Activated naive CD4-positive, alpha-beta T cell treated with anti-CD3 and anti-CD28 coated beads, Interleukin-2, amount 10 ng/mL, durations not matched to agents 7 days and 5 days (primary cell): ENCODE measurements around the gene SIK2.

Source experiments
- CTCF ChIA-PET: fragments of 350-600 bp; sonication (Branson Sonifier 250); formaldehyde crosslinking; loops from one replicate; lab custom pipeline; 2021; ENCODE audit warnings: antibody characterized with exemption; lab: Charles Lee
- DNase-seq: peaks from one replicate; pipeline ENCODE4 v3.0.0-alpha.2; 2020
- H3K27ac Mint-ChIP-seq: one replicate; pipeline ENCODE4 v1.8.0; 2021; ENCODE audit warnings: mild to moderate bottlenecking, moderate library complexity, mixed read lengths
- H3K27me3 Mint-ChIP-seq: one replicate; pipeline ENCODE4 v1.8.0; 2021; ENCODE audit warnings: mild to moderate bottlenecking, mixed read lengths
- H3K36me3 Mint-ChIP-seq: one replicate; pipeline ENCODE4 v1.8.0; 2021; ENCODE audit warnings: mixed read lengths
- H3K4me1 Mint-ChIP-seq: one replicate; pipeline ENCODE4 v1.8.0; 2021; ENCODE audit warnings: mixed read lengths
- H3K4me3 Mint-ChIP-seq: one replicate; pipeline ENCODE4 v1.8.0; 2021; ENCODE audit warnings: mild to moderate bottlenecking, moderate library complexity, mixed read lengths
- H3K9me3 Mint-ChIP-seq: one replicate; pipeline ENCODE4 v1.8.0; 2021; ENCODE audit warnings: mixed read lengths

Gene SIK2

GRCh38 chr11:111733611-111734088 lies 131.4 kb downstream of the SIK2 start:
- no peak for DNase-seq
- Mint-ChIP-seq H3K9me3 (no peaks in the 10 kb centered on the region), H3K4me3 (no peak overlapping the region), H3K27me3 (no peaks in the 10 kb centered on the region), H3K4me1 (peaks cover 2% of the 10 kb centered on the region), H3K36me3 (peaks cover 7% of the 10 kb centered on the region), H3K27ac (no peak overlapping the region)
- CTCF ChIA-PET = no interaction called here

GRCh38 chr11:111734101-111734953 lies 132.1 kb downstream of the SIK2 start:
- DNase-seq = no peak
- Mint-ChIP-seq H3K9me3 (no peaks in the 10 kb centered on the region), H3K36me3 (peaks cover 12% of the 10 kb centered on the region), H3K27me3 (no peaks in the 10 kb centered on the region), H3K27ac (no peak overlapping the region), H3K4me1 (peaks cover 2% of the 10 kb centered on the region), H3K4me3 (no peak overlapping the region)
- CTCF ChIA-PET = no interaction called here

- peaks cover 12% of the 10 kb centered on the region for H3K36me3 Mint-ChIP-seq
- peaks cover 2% of the 10 kb centered on the region for H3K4me1 Mint-ChIP-seq
- H3K27ac Mint-ChIP-seq = no peak overlapping the region
- CTCF ChIA-PET = no interaction called here
- H3K27me3 Mint-ChIP-seq = no peaks in the 10 kb centered on the region
- no peak overlapping the region for H3K4me3 Mint-ChIP-seq
- DNase-seq = no peak
- no peaks in the 10 kb centered on the region for H3K9me3 Mint-ChIP-seq
These were observed 132.7 kb downstream of the SIK2 start for GRCh38 chr11:111734954-111735261.

GRCh38 chr11:111735262-111736116 lies 133.2 kb downstream of the SIK2 start:
- Mint-ChIP-seq H3K27ac (no peak overlapping the region), H3K9me3 (no peaks in the 10 kb centered on the region), H3K4me1 (peaks cover 2% of the 10 kb centered on the region), H3K4me3 (no peak overlapping the region), H3K36me3 (peaks cover 14% of the 10 kb centered on the region), H3K27me3 (no peaks in the 10 kb centered on the region)
- CTCF ChIA-PET = no interaction called here
- DNase-seq = no peak

GRCh38 chr11:111736181-111736590 lies 133.9 kb downstream of the SIK2 start:
- DNase-seq = no peak
- H3K27me3 Mint-ChIP-seq = no peaks in the 10 kb centered on the region
- no peaks in the 10 kb centered on the region for H3K9me3 Mint-ChIP-seq
- CTCF ChIA-PET = no interaction called here
- H3K27ac Mint-ChIP-seq = no peak overlapping the region
- no peak overlapping the region for H3K4me3 Mint-ChIP-seq
- peaks cover 2% of the 10 kb centered on the region for H3K4me1 Mint-ChIP-seq
- H3K36me3 Mint-ChIP-seq = peaks cover 20% of the 10 kb centered on the region

GRCh38 chr11:111736621-111737443 lies 134.6 kb downstream of the SIK2 start:
- DNase-seq = no peak
- Mint-ChIP-seq H3K27me3 (no peaks in the 10 kb centered on the region), H3K27ac (no peak overlapping the region), H3K36me3 (peaks cover 26% of the 10 kb centered on the region), H3K4me3 (no peak overlapping the region), H3K4me1 (peaks cover 2% of the 10 kb centered on the region), H3K9me3 (no peaks in the 10 kb centered on the region)
- CTCF ChIA-PET = no interaction called here

GRCh38 chr11:111737444-111738210 lies 135.4 kb downstream of the SIK2 start:
- no peaks in the 10 kb centered on the region for H3K9me3 Mint-ChIP-seq
- H3K27ac Mint-ChIP-seq = no peak overlapping the region
- H3K4me3 Mint-ChIP-seq = no peak overlapping the region
- H3K27me3 Mint-ChIP-seq = no peaks in the 10 kb centered on the region
- peaks cover 30% of the 10 kb centered on the region for H3K36me3 Mint-ChIP-seq
- peaks cover 2% of the 10 kb centered on the region for H3K4me1 Mint-ChIP-seq
- no peak for DNase-seq
- CTCF ChIA-PET = no interaction called here

- no peak for DNase-seq
- CTCF ChIA-PET = interaction anchor here (0.6 kb wide), 1 partner anchor 664 kb away, joined by 3 read pairs; no protein-coding TSS in a partner anchor
- no peak overlapping the region for H3K4me3 Mint-ChIP-seq
- H3K4me1 Mint-ChIP-seq = peaks cover 2% of the 10 kb centered on the region
- H3K27me3 Mint-ChIP-seq = no peaks in the 10 kb centered on the region
- no peaks in the 10 kb centered on the region for H3K9me3 Mint-ChIP-seq
- H3K36me3 Mint-ChIP-seq = peaks cover 42% of the 10 kb centered on the region
- no peak overlapping the region for H3K27ac Mint-ChIP-seq
These were observed 137.1 kb downstream of the SIK2 start for GRCh38 chr11:111739299-111739698.

GRCh38 chr11:111741751-111742150 lies 139.5 kb downstream of the SIK2 start:
- Mint-ChIP-seq H3K27me3 (no peaks in the 10 kb centered on the region), H3K4me1 (peaks cover 1% of the 10 kb centered on the region), H3K9me3 (no peaks in the 10 kb centered on the region), H3K27ac (no peak overlapping the region), H3K4me3 (no peak overlapping the region), H3K36me3 (peaks cover 59% of the 10 kb centered on the region)
- no peak for DNase-seq
- CTCF ChIA-PET = interaction anchor here (2.0 kb wide), 1 partner anchor 137 kb away, joined by 10 read pairs; no protein-coding TSS in a partner anchor

GRCh38 chr11:111743700-111744099 lies 141.5 kb downstream of the SIK2 start:
- Mint-ChIP-seq H3K4me1 (no peaks in the 10 kb centered on the region), H3K9me3 (no peaks in the 10 kb centered on the region), H3K27ac (no peak overlapping the region), H3K27me3 (no peaks in the 10 kb centered on the region), H3K36me3 (peaks cover 63% of the 10 kb centered on the region), H3K4me3 (no peak overlapping the region)
- CTCF ChIA-PET = interaction anchor here (2.0 kb wide), 1 partner anchor 139 kb away, joined by 10 read pairs; no protein-coding TSS in a partner anchor
- DNase-seq = no peak

- Mint-ChIP-seq H3K4me3 (no peak overlapping the region), H3K27me3 (no peaks in the 10 kb centered on the region), H3K36me3 (peaks cover 64% of the 10 kb centered on the region), H3K27ac (no peak overlapping the region), H3K4me1 (no peaks in the 10 kb centered on the region), H3K9me3 (no peaks in the 10 kb centered on the region)
- CTCF ChIA-PET = no interaction called here
- DNase-seq = no peak
These were observed 143.7 kb downstream of the SIK2 start for GRCh38 chr11:111745719-111746504.

- H3K4me1 Mint-ChIP-seq = no peaks in the 10 kb centered on the region
- no peak overlapping the region for H3K27ac Mint-ChIP-seq
- no peak overlapping the region for H3K4me3 Mint-ChIP-seq
- no peaks in the 10 kb centered on the region for H3K27me3 Mint-ChIP-seq
- CTCF ChIA-PET = no interaction called here
- H3K36me3 Mint-ChIP-seq = peaks cover 60% of the 10 kb centered on the region
- H3K9me3 Mint-ChIP-seq = no peaks in the 10 kb centered on the region
- DNase-seq = no peak
These were observed 146.0 kb downstream of the SIK2 start for GRCh38 chr11:111748035-111748804.
